Endothelial cell of umbilical vein (primary cell): Measurements from ENCODE around the gene CEP152. TPM values are rescaled to one million over a fixed set of nuclear protein-coding genes. Genes with fewer than 3 reads are reported as not detected.

Experiments
- BruUV-seq: library from RNA; stranded (reverse); fragments of 400-500 nt; replicated peaks from 2 replicates; lab custom pipeline; 2021; lab: Mats Ljungman, UMichigan
- CTCF ChIA-PET: fragments of 300-600, 350-600 bp; sonication (Branson Sonifier 250); formaldehyde crosslinking; loops from one replicate; lab custom pipeline; 2021; ENCODE audit warnings: antibody characterized with exemption, inconsistent platforms; lab: Charles Lee
- POLR2A ChIA-PET: fragments of 300-600, 350-600 bp; sonication (Branson Sonifier 250); formaldehyde crosslinking; loops from one replicate; lab custom pipeline; 2021; ENCODE audit warnings: antibody characterized with exemption, inconsistent platforms; lab: Charles Lee
- DNase-seq: peaks from one replicate; pipeline ENCODE4 v3.0.0-alpha.2; 2011; ENCODE audit warnings: low read depth, low spot score
- FAIRE-seq: peaks from 2 replicates; lab custom pipeline; 2011; peaks lifted over from hg19 to GRCh38; lab: Jason Lieb, UNC
- H2AFZ ChIP-seq: 2 replicates; pipeline ENCODE4 v1.6.0; 2012; ENCODE audit warnings: low read depth, low read length, control low read depth, inconsistent platforms
- H3K27ac ChIP-seq: 2 replicates; pipeline ENCODE4 v1.5.1; 2011; ENCODE audit warnings: low read depth, mild to moderate bottlenecking, control low read depth, low read length, moderate library complexity; ENCODE audit not compliant: insufficient read depth
- H3K27me3 ChIP-seq, 2 experiments: 2 replicates each; pipeline versions ENCODE4 v1.6.0 to v1.6.1; 2011; ENCODE audit warnings: low read length in 2 of 2, mixed read lengths in 1 of 2; ENCODE audit not compliant: control insufficient read depth in 2 of 2, insufficient read depth in 2 of 2
- H3K36me3 ChIP-seq, 2 experiments: 2 replicates in 1 of 2; 3 replicates in 1 of 2; pipeline ENCODE4 v1.5.1; 2011; ENCODE audit warnings: low read length in 2 of 2, mild to moderate bottlenecking in 1 of 2, moderate library complexity in 1 of 2; ENCODE audit not compliant: control insufficient read depth in 2 of 2, insufficient read depth in 2 of 2; ENCODE audit errors: extremely low read depth in 1 of 2
- H3K4me1 ChIP-seq: 3 replicates; pipeline ENCODE4 v1.5.1; 2011; ENCODE audit warnings: mild to moderate bottlenecking, low read length; ENCODE audit not compliant: control insufficient read depth, insufficient read depth; ENCODE audit errors: extremely low read depth
- H3K4me2 ChIP-seq: 2 replicates; pipeline ENCODE4 v1.6.1; 2011; ENCODE audit warnings: low read length, control low read depth, mixed read lengths; ENCODE audit not compliant: insufficient read depth
- H3K4me3 ChIP-seq, 3 experiments: fragments of 200-600 bp in 1 of 3; sonication (generic), shearing (Covaris generic) in 1 of 3; replicated peaks in 1 of 3; 2 replicates each; pipeline ENCODE4 v1.5.1; 2011 to 2016; ENCODE audit warnings: control low read depth in 3 of 3, low read length in 3 of 3, mild to moderate bottlenecking in 2 of 3, inconsistent platforms in 1 of 3, low read depth in 1 of 3, moderate library complexity in 1 of 3; ENCODE audit not compliant: insufficient read depth in 1 of 3
- H3K79me2 ChIP-seq: 2 replicates; pipeline ENCODE4 v1.6.0; 2012; ENCODE audit warnings: low read length, inconsistent platforms; ENCODE audit not compliant: control insufficient read depth, insufficient read depth
- H3K9ac ChIP-seq: replicated peaks from 2 replicates; pipeline ENCODE3; 2011; ENCODE audit warnings: low read length, control low read depth; ENCODE audit not compliant: insufficient read depth; ENCODE audit errors: extremely low read depth
- H3K9me1 ChIP-seq: replicated peaks from 3 replicates; pipeline ENCODE4 v1.6.0; 2011; ENCODE audit warnings: mild to moderate bottlenecking, low read length; ENCODE audit not compliant: control insufficient read depth, insufficient read depth; ENCODE audit errors: extremely low read depth
- H3K9me3 ChIP-seq: replicated peaks from 2 replicates; pipeline ENCODE4 v1.5.1; 2012; ENCODE audit warnings: low read length, inconsistent platforms; ENCODE audit not compliant: control insufficient read depth, insufficient read depth
- H4K20me1 ChIP-seq: replicated peaks from 2 replicates; pipeline ENCODE3; 2011; ENCODE audit warnings: mild to moderate bottlenecking, low read length; ENCODE audit not compliant: control insufficient read depth, insufficient read depth; ENCODE audit errors: extremely low read depth
- CTCF ChIP-seq, 2 donors: IDR thresholded peaks; 1 replicate in 1 of 2; 2 replicates in 1 of 2; pipeline ENCODE4 v1.5.1; 2011; ENCODE audit warnings: low read length in 2 of 2, mild to moderate bottlenecking in 2 of 2, moderate library complexity in 2 of 2, control low read depth in 1 of 2, inconsistent platforms in 1 of 2, low read depth in 1 of 2; ENCODE audit not compliant: insufficient read depth in 1 of 2; ENCODE audit errors: extremely low read depth in 1 of 2
- EZH2 ChIP-seq: IDR thresholded peaks from 2 replicates; pipeline ENCODE4 v1.6.1; 2012; ENCODE audit warnings: borderline replicate concordance, low read depth, mild to moderate bottlenecking, moderate library complexity, low read length, inconsistent platforms; ENCODE audit not compliant: severe bottlenecking
- FOS ChIP-seq: IDR thresholded peaks from 2 replicates; pipeline ENCODE4 v1.6.1; 2011; ENCODE audit warnings: mild to moderate bottlenecking, low read length, moderate library complexity, borderline replicate concordance; ENCODE audit not compliant: insufficient read depth
- GATA2 ChIP-seq: IDR thresholded peaks from 2 replicates; pipeline ENCODE4 v1.7.0; 2011; ENCODE audit warnings: low read depth, mild to moderate bottlenecking, moderate library complexity, mixed read lengths, low read length; ENCODE audit not compliant: insufficient read length, insufficient read depth
- JUN ChIP-seq: IDR thresholded peaks from 2 replicates; pipeline ENCODE4 v1.6.1; 2011; ENCODE audit warnings: borderline replicate concordance, low read depth; ENCODE audit not compliant: insufficient read length, insufficient read depth
- MYC ChIP-seq: IDR thresholded peaks from one replicate; pipeline ENCODE4 v1.6.1; 2011; ENCODE audit warnings: mild to moderate bottlenecking, low read depth, low read length
- POLR2A ChIP-seq: IDR thresholded peaks from 2 replicates; pipeline ENCODE4 v1.6.1; 2012; ENCODE audit warnings: low read depth, mild to moderate bottlenecking, control low read depth, low read length
- POLR2AphosphoS5 ChIP-seq: IDR thresholded peaks from 2 replicates; pipeline ENCODE4 v1.6.1; 2012; ENCODE audit warnings: low read depth, mild to moderate bottlenecking, control low read depth, low read length, moderate library complexity; ENCODE audit not compliant: insufficient read depth
- dilution Hi-C: fragments of 300-500 bp; cut with MboI; formaldehyde crosslinking; loops from one replicate; pipeline ENCODE4 v1.15.0; 2019; ENCODE audit warnings: low sequenced_read_pairs; ENCODE audit not compliant: extremely low pct_ligation_motif_present
- intact Hi-C: fragments of 100-400 bp; cut with micrococcal nuclease; formaldehyde crosslinking; loops from one replicate; pipeline ENCODE4 v1.10.0; 2022
- polyA plus RNA-seq, 4 experiments: library from polyadenylated mRNA; depleted of rRNA in 3 of 4; stranded (reverse) in 3 of 4; unstranded in 1 of 4; fragments of >200 nt; gene quantifications; 2 replicates each; pipeline versions ENCODE4 v1.2.1 to v1.2.3, GENCODE V29; 2011 to 2012; ENCODE audit warnings: missing spikeins in 1 of 4
- total RNA-seq: library from RNA; stranded (reverse); gene quantifications from 2 replicates; pipeline ENCODE4 v1.2.3, GENCODE V29; 2021
- TF ChIP-seq, protein P1 (sequence below): IDR thresholded peaks from 2 replicates; pipeline ENCODE4 v1.6.1; 2011; ENCODE audit not compliant: insufficient read depth, insufficient read length

CEP152 gene
- total and polyA plus RNA-seq, 2 donors (not counting 3 experiments of a cell fraction or from before 2014, with no cell fraction given) = 3.0 to 15.7 TPM

- H3K9ac ChIP-seq = no peak overlapping the region
- intact Hi-C loops (no loop called here), dilution Hi-C loops (no loop called here)
- BruUV-seq = no TSS peak
- no peaks in the 10 kb centered on the region for H3K79me2 ChIP-seq
- ChIA-PET CTCF (no interaction called here), POLR2A (no interaction called here)
- no peaks in the 10 kb centered on the region for H3K4me1 ChIP-seq
- H3K9me3 ChIP-seq = no peaks in the 10 kb centered on the region
- H3K27ac ChIP-seq = no peak overlapping the region
- no peak overlapping the region for H2AFZ ChIP-seq
- H4K20me1 ChIP-seq = no peaks in the 10 kb centered on the region
- no peaks in the 10 kb centered on the region for H3K9me1 ChIP-seq
- TF ChIP-seq EZH2 (no peak), POLR2A (no peak), CTCF (IDR thresholded peaks at IDR 0.05; ENCODE audit: extremely low read depth in 1 of 2, insufficient read depth in 1 of 2, low read depth in 1 of 2, low read length in 2 of 2) (no peak), FOS (no peak), JUN (no peak), GATA2 (no peak), MYC (no peak), POLR2AphosphoS5 (no peak)
- TF ChIP-seq, protein P1, sequence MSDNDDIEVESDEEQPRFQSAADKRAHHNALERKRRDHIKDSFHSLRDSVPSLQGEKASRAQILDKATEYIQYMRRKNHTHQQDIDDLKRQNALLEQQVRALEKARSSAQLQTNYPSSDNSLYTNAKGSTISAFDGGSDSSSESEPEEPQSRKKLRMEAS = no peak
- no peak for FAIRE-seq
- no peaks in the 10 kb centered on the region for H3K36me3 ChIP-seq
- no peak overlapping the region for H3K4me2 ChIP-seq
- peaks cover 2 to 5% of the 10 kb centered on the region in 2 experiments for H3K27me3 ChIP-seq
- no peak overlapping the region for H3K4me3 ChIP-seq
- no peak for DNase-seq
These were observed 12.4 kb upstream of the CEP152 start for GRCh38 chr15:48823237-48823636.
